ENCODE data around the gene SLC6A18. TPM values are rescaled to one million over a fixed set of nuclear protein-coding genes. Genes with fewer than 3 reads are reported as not detected.

The SLC6A18 gene
- total RNA-seq, 1 experiment from 2014 or later = not detected

- Histone ChIP-seq H3K4me1 (ENCODE audit: control insufficient read depth, insufficient read depth, low read length) (no peaks in the 10 kb centered on the region), H3K4me3 (ENCODE audit: low read depth in 2 of 2, low read length in 2 of 2) (no peak overlapping the region), H3K9me3 (ENCODE audit: control insufficient read depth, insufficient read depth, low read depth, low read length) (no peaks in the 10 kb centered on the region), H3K27me3 (ENCODE audit: control insufficient read depth, insufficient read depth, low read length) (peaks cover 10% of the 10 kb centered on the region), H3K36me3 (ENCODE audit: control insufficient read depth, insufficient read depth, low read length) (no peaks in the 10 kb centered on the region; the same call in 1 of the 2 replicates), H3K27ac (ENCODE audit: low read length) (no peak overlapping the region)
- intact Hi-C loops (cut with micrococcal nuclease; ENCODE audit: unreplicated experiment) = no loop called here
- in situ Hi-C loops (cut with HindIII; ENCODE audit: low pct_unique_long_range_greater_than_20kb, low sequenced_read_pairs) = no loop called here
- ChIA-PET POLR2A (no interaction called here), CTCF (no interaction called here)
- TF ChIP-seq POLR2AphosphoS5 (IDR thresholded peaks at IDR 0.05; ENCODE audit: low read depth, low read length) (no peak), CTCF (IDR thresholded peaks at IDR 0.05) (no peak), TCF7L2 (IDR thresholded peaks at IDR 0.05; ENCODE audit: low read depth, low read length) (no peak), SIN3A (IDR thresholded peaks at IDR 0.05; ENCODE audit: borderline replicate concordance, insufficient read depth, low read depth, low read length) (no peak), REST (IDR thresholded peaks at IDR 0.05; ENCODE audit: insufficient read depth in 1 of 2, low read depth in 2 of 2, low read length in 1 of 2) (no peak)
- ATAC-seq (no peak), DNase-seq (ENCODE audit: low read depth, low spot score) (no peak)
- BruUV-seq (replicated peaks) = no TSS peak
These were observed 30.8 kb upstream of the SLC6A18 start for GRCh38 chr5:1194378-1194777.

DNA sequence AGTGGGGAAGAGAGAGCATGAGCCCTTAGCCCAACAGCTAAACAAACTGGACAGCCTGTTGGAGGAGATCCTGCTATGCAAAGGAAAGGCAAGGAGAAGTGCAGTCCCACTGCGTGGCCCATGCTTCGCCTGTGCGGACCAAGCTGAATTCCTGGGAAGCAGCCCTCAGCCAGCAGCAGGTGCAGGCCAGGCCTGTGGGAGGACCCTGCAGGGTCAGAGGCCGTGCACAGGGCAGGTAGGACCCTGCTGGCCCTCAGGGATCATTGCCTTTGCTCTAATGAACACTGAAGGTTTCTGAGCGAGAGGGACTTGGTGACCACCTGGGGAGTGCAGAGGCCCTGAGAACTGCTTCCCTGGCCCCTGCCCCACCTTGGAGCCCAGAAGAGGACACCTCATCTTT lies 29.7 kb upstream of the SLC6A18 start:
- POLR2A ChIA-PET = no interaction called here
- in situ Hi-C loops (cut with HindIII; ENCODE audit: low pct_unique_long_range_greater_than_20kb, low sequenced_read_pairs) = no loop called here

More for the DNA sequence above, 29.7 kb upstream of the SLC6A18 start:
- no peak overlapping the region for H3K4me3 ChIP-seq (ENCODE audit: low read depth in 2 of 2, low read length in 2 of 2)
- H3K9me3 ChIP-seq (ENCODE audit: control insufficient read depth, insufficient read depth, low read depth, low read length) = no peaks in the 10 kb centered on the region
- H3K27me3 ChIP-seq (ENCODE audit: control insufficient read depth, insufficient read depth, low read length) = peaks cover 8% of the 10 kb centered on the region
- H3K27ac ChIP-seq (ENCODE audit: low read length) = no peak overlapping the region
- BruUV-seq (replicated peaks) = no TSS peak
- CTCF ChIA-PET = no interaction called here
- intact Hi-C loops (cut with micrococcal nuclease; ENCODE audit: unreplicated experiment) = no loop called here
- no peaks in the 10 kb centered on the region for H3K4me1 ChIP-seq (ENCODE audit: control insufficient read depth, insufficient read depth, low read length)
- DNase-seq (ENCODE audit: low read depth, low spot score) (no peak), ATAC-seq (0 out of 2 replicates have a peak, but pooled peaks have one; percentile 23)
- no peak for TF ChIP-seq REST (IDR thresholded peaks at IDR 0.05; ENCODE audit: insufficient read depth in 1 of 2, low read depth in 2 of 2, low read length in 1 of 2)
- no peak for TF ChIP-seq SIN3A (IDR thresholded peaks at IDR 0.05; ENCODE audit: borderline replicate concordance, insufficient read depth, low read depth, low read length)
- TF ChIP-seq TCF7L2 (IDR thresholded peaks at IDR 0.05; ENCODE audit: low read depth, low read length) = no peak
- TF ChIP-seq CTCF (IDR thresholded peaks at IDR 0.05) = no peak
- TF ChIP-seq POLR2AphosphoS5 (IDR thresholded peaks at IDR 0.05; ENCODE audit: low read depth, low read length) = no peak
- no peaks in the 10 kb centered on the region; the same call in 1 of the 2 replicates for H3K36me3 ChIP-seq (ENCODE audit: control insufficient read depth, insufficient read depth, low read length)

Data from Panc1 (cell line).